NOMO-1 (cell line): ENCODE data around the gene CYP2B6.
"Not testable (repeated sequence)": the region's sequence is repeated elsewhere in the genome, so short reads cannot be mapped to it uniquely, and the experiment has no call there.

Experiments used
- DNase-seq, 2 experiments: peaks; one replicate each; lab custom pipeline; 2025; ENCODE audit not compliant: unreplicated experiment in 2 of 2; lab: John Stamatoyannopoulos, UW

Gene CYP2B6

DNA sequence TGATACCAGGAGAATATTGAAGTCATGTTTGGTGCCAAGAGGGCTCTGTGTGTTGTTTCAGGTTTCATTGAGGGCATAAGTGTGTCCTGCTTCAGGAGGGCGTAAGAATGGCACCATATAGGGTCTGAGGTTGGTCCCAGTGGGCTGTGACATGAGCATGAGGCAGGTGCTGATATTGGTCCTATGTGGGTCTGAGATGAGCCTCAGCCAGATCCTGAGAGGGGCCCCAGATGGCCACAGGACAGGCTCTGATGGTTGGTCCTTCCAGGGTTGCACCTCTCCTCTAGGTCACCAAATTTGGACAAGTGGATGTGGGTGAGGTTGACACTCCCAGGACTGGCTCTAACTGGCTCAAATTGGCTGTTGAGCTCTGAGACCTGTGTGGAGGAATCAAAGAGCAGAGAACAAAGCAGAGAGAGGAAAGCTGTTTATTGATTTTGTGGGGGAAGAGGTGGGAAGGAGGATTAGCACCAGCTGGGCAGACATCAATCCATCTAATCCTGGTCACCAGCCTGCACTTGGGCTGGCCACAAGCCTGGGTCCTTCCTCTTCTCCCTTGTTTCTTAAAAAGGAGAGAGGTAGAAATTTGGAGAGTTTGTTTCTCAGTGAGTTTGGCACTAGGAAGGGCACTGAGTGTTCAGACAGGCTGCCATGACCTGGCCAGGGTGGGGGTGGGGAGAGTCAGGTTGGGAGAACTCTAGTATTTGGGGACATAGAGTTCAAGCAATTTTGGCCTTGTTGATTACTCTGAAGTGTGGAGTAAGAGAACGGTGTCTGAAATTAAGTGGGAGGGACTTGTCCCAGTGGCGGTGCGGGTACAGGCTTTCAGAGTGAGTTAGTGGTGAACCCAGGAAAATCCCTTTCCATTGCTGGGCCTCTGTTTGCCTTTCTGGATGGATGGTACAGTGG lies 38.7 kb downstream of the CYP2B6 start:
- DNase-seq = no peak

DNA sequence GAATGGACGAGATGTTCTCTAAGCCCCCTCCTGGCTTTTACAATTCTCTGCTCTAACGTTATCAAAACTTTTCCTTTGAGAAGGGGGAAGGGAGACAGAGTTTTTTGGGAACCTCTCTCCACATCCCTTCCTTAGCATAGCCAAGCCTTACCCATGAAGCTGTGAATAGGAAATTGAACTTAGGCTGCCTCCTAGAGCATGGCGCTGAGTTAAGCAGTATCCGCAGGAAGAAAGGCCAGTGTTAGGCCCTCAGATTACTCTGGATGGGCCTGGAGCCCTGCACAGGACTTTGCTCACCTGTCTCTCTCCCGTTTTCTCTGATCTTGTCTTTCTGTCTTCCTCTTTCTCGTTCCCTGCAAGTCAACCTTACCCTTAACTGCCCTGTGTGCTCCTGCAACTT lies 39.6 kb downstream of the CYP2B6 start:
- no peak for DNase-seq

- no peak for DNase-seq
Measured at GRCh38 chr19:41031916-41032315, 40.8 kb downstream of the CYP2B6 start.

- DNase-seq = not testable (repeated sequence)
Measured at GRCh38 chr19:41033324-41033723, 42.2 kb downstream of the CYP2B6 start.

DNA sequence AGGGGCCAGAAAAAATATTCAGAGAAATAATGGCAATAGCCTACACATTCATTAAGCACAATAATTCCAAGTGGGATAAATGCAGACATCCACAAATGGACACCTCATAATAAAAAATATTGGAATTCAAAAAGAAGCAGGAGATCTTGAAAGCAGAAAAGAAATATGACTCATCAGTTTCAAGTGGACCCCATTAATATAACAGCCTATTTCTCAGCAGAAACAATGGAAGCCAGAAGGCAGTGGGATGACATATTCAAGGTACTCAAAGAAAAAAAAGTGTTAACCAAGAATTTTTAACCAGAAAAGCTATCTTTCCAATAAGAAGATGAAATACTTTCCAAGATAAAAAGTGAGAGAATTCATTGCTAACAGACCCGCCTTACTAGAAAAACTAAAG lies 48.7 kb downstream of the CYP2B6 start:
- no peak for DNase-seq

- DNase-seq = not testable (repeated sequence)
Measured at GRCh38 chr19:41045095-41045494, 54.0 kb downstream of the CYP2B6 start.

DNA sequence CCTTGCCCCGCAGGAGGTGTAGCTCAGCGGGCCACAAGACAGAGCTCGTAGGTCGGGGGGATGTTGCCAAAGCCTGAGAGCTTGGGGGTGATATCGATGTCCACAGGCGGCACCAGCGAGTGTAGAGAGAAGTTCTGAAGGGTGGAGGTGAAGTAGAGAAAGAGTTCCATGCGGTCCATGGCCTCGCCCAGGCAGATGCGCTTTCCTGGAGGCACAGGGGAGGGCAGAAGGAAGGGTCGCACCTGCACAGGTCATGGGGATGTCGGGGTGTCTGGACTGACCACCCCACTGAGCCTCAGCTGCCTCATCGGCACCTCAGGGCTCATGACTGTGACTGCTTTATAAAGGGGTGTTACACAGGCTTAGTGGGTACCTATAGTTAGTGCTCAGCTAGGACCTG lies 59.3 kb downstream of the CYP2B6 start:
- DNase-seq = no peak

DNA sequence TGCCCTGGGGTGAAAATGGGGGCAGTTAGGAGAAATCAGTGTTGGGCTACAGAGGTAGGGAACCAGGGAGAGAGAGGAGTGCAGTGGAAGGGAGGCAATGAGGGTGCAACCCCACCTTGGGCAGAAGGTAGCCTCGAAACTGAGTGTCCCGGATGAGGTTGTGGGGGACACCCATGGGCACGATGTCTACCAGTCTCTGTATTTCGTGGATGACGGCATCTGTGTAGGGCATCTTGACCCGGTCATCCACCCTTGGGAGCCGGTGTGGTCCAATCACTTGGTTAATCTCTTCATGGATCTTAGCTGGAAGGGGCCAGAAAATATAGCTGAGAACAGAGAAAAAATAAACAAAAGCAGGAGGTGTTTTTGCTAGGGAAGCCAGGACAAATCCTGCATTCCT lies 61.1 kb downstream of the CYP2B6 start:
- not testable (repeated sequence) for DNase-seq

- not testable (repeated sequence) for DNase-seq
Measured at GRCh38 chr19:41053331-41053730, 62.2 kb downstream of the CYP2B6 start.

DNA sequence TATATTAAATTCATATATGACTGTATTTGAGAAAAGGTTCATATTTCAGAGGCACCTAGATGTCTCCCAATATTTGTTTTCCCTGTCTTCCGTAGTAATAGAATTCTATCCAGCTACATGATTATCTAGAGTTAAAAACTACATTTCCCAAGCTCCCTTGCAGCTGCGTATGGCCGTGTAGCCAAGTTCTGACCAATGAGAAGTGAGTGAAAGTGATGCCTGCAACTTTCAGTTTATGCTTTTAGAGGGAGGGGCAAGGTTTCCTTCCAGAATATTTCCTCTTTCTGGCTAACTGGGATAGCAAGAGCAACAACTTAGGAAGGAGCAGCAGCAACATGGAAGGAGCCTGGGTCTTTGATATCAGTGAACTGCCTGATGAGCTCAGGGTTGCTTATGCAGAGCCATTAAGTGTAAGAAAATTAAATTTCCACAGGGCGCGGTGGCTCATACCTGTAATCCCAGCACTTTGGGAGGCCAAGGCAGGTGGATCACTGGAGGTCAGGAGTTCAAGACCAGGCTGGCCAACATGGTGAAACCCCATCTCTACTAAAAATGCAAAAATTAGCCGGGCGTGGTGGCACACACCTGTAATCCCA lies 74.0 kb downstream of the CYP2B6 start:
- no peak for DNase-seq
